ENCODE results near the gene CLASP2.

The CLASP2 gene

GRCh38 chr3:33624756-33625155 lies 93.3 kb downstream of the CLASP2 start:
- no peak for TF ChIP-seq CTCF (conservative IDR thresholded peaks at IDR 0.05; ENCODE audit: low read depth, low read length)
- H3K4me3 ChIP-seq (ENCODE audit: low read length) = no peak overlapping the region
- no peak for DNase-seq (ENCODE audit: low read depth)

- no peak for TF ChIP-seq CTCF (conservative IDR thresholded peaks at IDR 0.05; ENCODE audit: low read depth, low read length)
- no peak overlapping the region for H3K4me3 ChIP-seq (ENCODE audit: low read length)
- no peak for DNase-seq (ENCODE audit: low read depth)
These were observed 105.0 kb downstream of the CLASP2 start for GRCh38 chr3:33613041-33613440.

- TF ChIP-seq CTCF (conservative IDR thresholded peaks at IDR 0.05; ENCODE audit: low read depth, low read length) = no peak
- no peak overlapping the region for H3K4me3 ChIP-seq (ENCODE audit: low read length)
- no peak for DNase-seq (ENCODE audit: low read depth)
These were observed 105.4 kb downstream of the CLASP2 start for GRCh38 chr3:33612607-33613006.

- no peak for TF ChIP-seq CTCF (conservative IDR thresholded peaks at IDR 0.05; ENCODE audit: low read depth, low read length)
- H3K4me3 ChIP-seq (ENCODE audit: low read length) = no peak overlapping the region
- no peak for DNase-seq (ENCODE audit: low read depth)
These were observed 115.2 kb downstream of the CLASP2 start for GRCh38 chr3:33602829-33603228.

- DNase-seq (ENCODE audit: low read depth) = no peak
- no peak overlapping the region for H3K4me3 ChIP-seq (ENCODE audit: low read length)
- TF ChIP-seq CTCF (conservative IDR thresholded peaks at IDR 0.05; ENCODE audit: low read depth, low read length) = no peak
These were observed 120.8 kb downstream of the CLASP2 start for GRCh38 chr3:33597257-33597689.

- no peak overlapping the region for H3K4me3 ChIP-seq (ENCODE audit: low read length)
- no peak for TF ChIP-seq CTCF (conservative IDR thresholded peaks at IDR 0.05; ENCODE audit: low read depth, low read length)
- no peak for DNase-seq (ENCODE audit: low read depth)
These were observed 125.1 kb downstream of the CLASP2 start for GRCh38 chr3:33592999-33593398.

- DNase-seq (ENCODE audit: low read depth) = no peak
- no peak overlapping the region for H3K4me3 ChIP-seq (ENCODE audit: low read length)
- no peak for TF ChIP-seq CTCF (conservative IDR thresholded peaks at IDR 0.05; ENCODE audit: low read depth, low read length)
These were observed 127.5 kb downstream of the CLASP2 start for GRCh38 chr3:33590541-33590940.
